GM12875 (cell line): ENCODE data around the gene BEGAIN.
"Not testable (repeated sequence)": the region's sequence is repeated elsewhere in the genome, so short reads cannot be mapped to it uniquely, and the experiment has no call there.

Experiments used
- H3K4me3 ChIP-seq: one replicate; pipeline ENCODE4 v1.5.1; 2011; ENCODE audit warnings: low read depth, low read length, control low read depth
- TF ChIP-seq, protein P1 (sequence below): IDR thresholded peaks from 2 replicates; pipeline ENCODE4 v1.5.1; 2011; ENCODE audit warnings: low read depth, mild to moderate bottlenecking, control low read depth, inconsistent platforms, low read length, moderate library complexity, borderline replicate concordance; ENCODE audit not compliant: insufficient read depth

BEGAIN gene

DNA sequence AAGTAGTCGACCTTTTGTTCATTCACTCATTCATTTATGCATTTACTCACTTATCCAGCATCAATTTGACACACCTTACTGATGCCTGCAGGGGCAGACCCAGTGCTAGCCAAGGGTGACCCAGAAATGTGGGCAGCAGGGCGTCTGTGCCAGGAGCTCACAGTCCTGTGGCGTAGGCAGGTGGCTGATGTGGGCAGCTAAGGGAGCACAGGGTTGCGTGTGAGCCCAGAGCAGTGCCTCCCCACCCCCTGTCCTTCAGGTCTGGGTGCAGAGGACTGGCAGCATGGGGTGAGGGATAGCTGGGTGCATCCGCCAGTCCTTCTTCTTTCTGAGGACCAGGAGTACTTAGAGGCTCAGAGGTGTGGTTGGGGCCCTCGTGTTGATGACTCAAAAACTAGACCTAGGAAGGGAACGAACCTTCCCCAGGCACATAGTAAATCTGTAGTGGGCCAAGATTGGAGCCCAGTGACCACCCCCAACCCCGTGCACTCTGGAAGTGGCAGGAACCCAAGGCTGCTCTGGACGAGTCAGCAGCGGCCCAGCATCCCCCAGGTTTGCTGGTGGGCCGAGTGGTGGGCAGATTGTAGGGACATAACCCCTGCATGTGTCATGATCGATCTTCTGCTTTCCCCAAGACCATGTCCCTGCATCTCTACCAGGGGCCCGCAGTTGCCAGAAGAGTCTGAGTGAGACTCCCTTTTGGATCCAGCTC, 63.9 kb downstream of the BEGAIN start:
- TF ChIP-seq, protein P1, sequence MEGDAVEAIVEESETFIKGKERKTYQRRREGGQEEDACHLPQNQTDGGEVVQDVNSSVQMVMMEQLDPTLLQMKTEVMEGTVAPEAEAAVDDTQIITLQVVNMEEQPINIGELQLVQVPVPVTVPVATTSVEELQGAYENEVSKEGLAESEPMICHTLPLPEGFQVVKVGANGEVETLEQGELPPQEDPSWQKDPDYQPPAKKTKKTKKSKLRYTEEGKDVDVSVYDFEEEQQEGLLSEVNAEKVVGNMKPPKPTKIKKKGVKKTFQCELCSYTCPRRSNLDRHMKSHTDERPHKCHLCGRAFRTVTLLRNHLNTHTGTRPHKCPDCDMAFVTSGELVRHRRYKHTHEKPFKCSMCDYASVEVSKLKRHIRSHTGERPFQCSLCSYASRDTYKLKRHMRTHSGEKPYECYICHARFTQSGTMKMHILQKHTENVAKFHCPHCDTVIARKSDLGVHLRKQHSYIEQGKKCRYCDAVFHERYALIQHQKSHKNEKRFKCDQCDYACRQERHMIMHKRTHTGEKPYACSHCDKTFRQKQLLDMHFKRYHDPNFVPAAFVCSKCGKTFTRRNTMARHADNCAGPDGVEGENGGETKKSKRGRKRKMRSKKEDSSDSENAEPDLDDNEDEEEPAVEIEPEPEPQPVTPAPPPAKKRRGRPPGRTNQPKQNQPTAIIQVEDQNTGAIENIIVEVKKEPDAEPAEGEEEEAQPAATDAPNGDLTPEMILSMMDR = no peak

GRCh38 chr14:100522616-100523099, 64.6 kb downstream of the BEGAIN start:
- no peak overlapping the region for H3K4me3 ChIP-seq
- TF ChIP-seq, protein P1 = no peak

More for the DNA sequence above, 63.9 kb downstream of the BEGAIN start:
- H3K4me3 ChIP-seq = no peak overlapping the region

GRCh38 chr14:100506053-100506452, 81.2 kb downstream of the BEGAIN start:
- H3K4me3 ChIP-seq = not testable (repeated sequence)

GRCh38 chr14:100504372-100505078, 82.7 kb downstream of the BEGAIN start:
- no peak overlapping the region for H3K4me3 ChIP-seq
- TF ChIP-seq, protein P1 = no peak

GRCh38 chr14:100503251-100503650, 84.0 kb downstream of the BEGAIN start:
- no peak overlapping the region for H3K4me3 ChIP-seq
- TF ChIP-seq, protein P1 = no peak

- TF ChIP-seq, protein P1 = no peak
- no peak overlapping the region for H3K4me3 ChIP-seq
Observed at GRCh38 chr14:100502622-100503220, 84.5 kb downstream of the BEGAIN start.

DNA sequence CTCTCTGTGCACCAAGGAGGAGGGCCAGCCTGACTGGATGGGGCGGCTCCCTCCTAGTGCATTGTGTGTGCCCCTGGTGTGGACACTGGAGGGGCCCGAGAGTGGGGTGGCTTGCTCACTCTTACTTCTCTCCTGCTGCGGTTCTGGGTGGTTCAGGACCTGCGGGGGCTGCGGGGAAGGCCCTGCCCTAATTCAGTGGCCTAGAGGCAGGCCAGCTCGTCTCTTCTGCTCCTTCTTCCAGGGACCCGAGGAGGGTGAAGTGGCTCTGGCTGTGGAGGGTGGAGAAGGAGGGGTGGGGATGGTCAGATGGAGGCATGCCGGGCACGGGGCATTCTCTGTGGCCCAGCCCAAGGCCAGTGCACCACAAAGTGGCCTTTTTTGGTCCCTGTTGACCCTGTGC, 87.1 kb downstream of the BEGAIN start:
- TF ChIP-seq, protein P1 = no peak

More for the DNA sequence above, 87.1 kb downstream of the BEGAIN start:
- no peak overlapping the region for H3K4me3 ChIP-seq
